GM12878 (cell line): ENCODE data around the gene PRPF6. TPM values are rescaled to one million over a fixed set of nuclear protein-coding genes. Genes with fewer than 3 reads are reported as not detected.

Source experiments
- BCLAF1 ChIP-seq: fragments of 450-650 bp; IDR thresholded peaks from 2 replicates; pipeline ENCODE4 v1.6.1; 2017; ENCODE audit warnings: antibody characterized with exemption, mild to moderate bottlenecking, moderate library complexity
- CEBPZ ChIP-seq: fragments of 150-350 bp; IDR thresholded peaks from 2 replicates; pipeline ENCODE4 v1.6.1; 2016; ENCODE audit warnings: low read depth, low read length
- CHD4 ChIP-seq: fragments of 200-600 bp; sonication (generic); IDR thresholded peaks from 2 replicates; pipeline ENCODE4 v1.6.1; 2016; ENCODE audit warnings: mild to moderate bottlenecking
- ETV6 ChIP-seq, 2 experiments: fragments of 450-650 bp in 1 of 2; IDR thresholded peaks in 1 of 2; conservative IDR thresholded peaks in 1 of 2; 2 replicates each; pipeline ENCODE4 v1.6.1; 2014; ENCODE audit warnings: antibody characterized with exemption in 1 of 2, borderline replicate concordance in 1 of 2, low read depth in 1 of 2, mild to moderate bottlenecking in 1 of 2, moderate library complexity in 1 of 2
- GATAD2B ChIP-seq: fragments of 450-650 bp; conservative IDR thresholded peaks from 2 replicates; pipeline ENCODE4 v1.6.1; 2017; ENCODE audit warnings: low read depth, mild to moderate bottlenecking, moderate library complexity
- HCFC1 ChIP-seq: fragments of 150-350 bp; IDR thresholded peaks from 2 replicates; pipeline ENCODE4 v1.6.1; 2014; ENCODE audit warnings: low read length
- IRF3 ChIP-seq: fragments of 450-650 bp; IDR thresholded peaks from 2 replicates; pipeline ENCODE4 v1.6.1; 2014; ENCODE audit warnings: mild to moderate bottlenecking
- JUNB ChIP-seq: IDR thresholded peaks from 2 replicates; pipeline ENCODE4 v1.6.1; 2016; ENCODE audit warnings: antibody characterized with exemption, mild to moderate bottlenecking
- LARP7 ChIP-seq: fragments of 450-650 bp; IDR thresholded peaks from 2 replicates; pipeline ENCODE4 v1.6.1; 2017; ENCODE audit warnings: mild to moderate bottlenecking
- SMAD5 ChIP-seq: IDR thresholded peaks from 2 replicates; pipeline ENCODE4 v1.6.1; 2016; ENCODE audit warnings: antibody characterized with exemption, low read depth
- SP1 ChIP-seq: IDR thresholded peaks from one replicate; pipeline ENCODE4 v1.6.1; 2011; ENCODE audit warnings: low read depth, low read length
- TAF1 ChIP-seq: IDR thresholded peaks from 2 replicates; pipeline ENCODE4 v1.6.1; 2011; ENCODE audit warnings: mild to moderate bottlenecking, low read depth, low read length, borderline replicate concordance
- ZNF24 ChIP-seq: fragments of 450-650 bp; IDR thresholded peaks from 2 replicates; pipeline ENCODE4 v1.6.1; 2017; ENCODE audit warnings: antibody characterized with exemption, mild to moderate bottlenecking
- polyA plus RNA-seq, 11 experiments: library from polyadenylated mRNA; depleted of rRNA in 4 of 11; unstranded in 6 of 11; stranded (reverse) in 5 of 11; fragments of >200 nt; fragmentation: Nextera tagmentation in 4 of 11; fragmentation: Illumina TruSeq in 1 of 11; extraction: Ambion mirVana in 4 of 11; extraction: Trizol in 1 of 11; gene quantifications; 1 replicate in 1 of 11; 2 replicates in 10 of 11; pipeline versions ENCODE4 v1.2.1 to v1.2.3, GENCODE V29; 2011 to 2016; ENCODE audit warnings: inconsistent platforms in 2 of 11, missing spikeins in 2 of 11, low read depth in 1 of 11
- total RNA-seq, 4 experiments: library from RNA; depleted of rRNA in 3 of 4; stranded (reverse); fragments of >200 nt in 3 of 4; fragmentation: Illumina TruSeq in 1 of 4; extraction: Trizol in 1 of 4; gene quantifications; 2 replicates each; pipeline versions ENCODE4 v1.2.1 to v1.2.3, GENCODE V29; 2013 to 2021
- TF ChIP-seq, protein P1 (sequence below): IDR thresholded peaks from 2 replicates; pipeline ENCODE4 v1.6.1; 2012; ENCODE audit warnings: improper control_type of control experiment, low read depth, low read length; ENCODE audit not compliant: insufficient replicate concordance
- TF ChIP-seq, protein P2 (sequence below): IDR thresholded peaks from 2 replicates; pipeline ENCODE4 v1.6.1; 2012; ENCODE audit warnings: low read length, inconsistent platforms

Gene PRPF6
- total and polyA plus RNA-seq, 10 of the 15 experiments (the other 5 are each of a cell fraction or from before 2014, with no cell fraction given), result 5.0 to 102 (median 71.3) TPM

- TF ChIP-seq, protein P1, sequence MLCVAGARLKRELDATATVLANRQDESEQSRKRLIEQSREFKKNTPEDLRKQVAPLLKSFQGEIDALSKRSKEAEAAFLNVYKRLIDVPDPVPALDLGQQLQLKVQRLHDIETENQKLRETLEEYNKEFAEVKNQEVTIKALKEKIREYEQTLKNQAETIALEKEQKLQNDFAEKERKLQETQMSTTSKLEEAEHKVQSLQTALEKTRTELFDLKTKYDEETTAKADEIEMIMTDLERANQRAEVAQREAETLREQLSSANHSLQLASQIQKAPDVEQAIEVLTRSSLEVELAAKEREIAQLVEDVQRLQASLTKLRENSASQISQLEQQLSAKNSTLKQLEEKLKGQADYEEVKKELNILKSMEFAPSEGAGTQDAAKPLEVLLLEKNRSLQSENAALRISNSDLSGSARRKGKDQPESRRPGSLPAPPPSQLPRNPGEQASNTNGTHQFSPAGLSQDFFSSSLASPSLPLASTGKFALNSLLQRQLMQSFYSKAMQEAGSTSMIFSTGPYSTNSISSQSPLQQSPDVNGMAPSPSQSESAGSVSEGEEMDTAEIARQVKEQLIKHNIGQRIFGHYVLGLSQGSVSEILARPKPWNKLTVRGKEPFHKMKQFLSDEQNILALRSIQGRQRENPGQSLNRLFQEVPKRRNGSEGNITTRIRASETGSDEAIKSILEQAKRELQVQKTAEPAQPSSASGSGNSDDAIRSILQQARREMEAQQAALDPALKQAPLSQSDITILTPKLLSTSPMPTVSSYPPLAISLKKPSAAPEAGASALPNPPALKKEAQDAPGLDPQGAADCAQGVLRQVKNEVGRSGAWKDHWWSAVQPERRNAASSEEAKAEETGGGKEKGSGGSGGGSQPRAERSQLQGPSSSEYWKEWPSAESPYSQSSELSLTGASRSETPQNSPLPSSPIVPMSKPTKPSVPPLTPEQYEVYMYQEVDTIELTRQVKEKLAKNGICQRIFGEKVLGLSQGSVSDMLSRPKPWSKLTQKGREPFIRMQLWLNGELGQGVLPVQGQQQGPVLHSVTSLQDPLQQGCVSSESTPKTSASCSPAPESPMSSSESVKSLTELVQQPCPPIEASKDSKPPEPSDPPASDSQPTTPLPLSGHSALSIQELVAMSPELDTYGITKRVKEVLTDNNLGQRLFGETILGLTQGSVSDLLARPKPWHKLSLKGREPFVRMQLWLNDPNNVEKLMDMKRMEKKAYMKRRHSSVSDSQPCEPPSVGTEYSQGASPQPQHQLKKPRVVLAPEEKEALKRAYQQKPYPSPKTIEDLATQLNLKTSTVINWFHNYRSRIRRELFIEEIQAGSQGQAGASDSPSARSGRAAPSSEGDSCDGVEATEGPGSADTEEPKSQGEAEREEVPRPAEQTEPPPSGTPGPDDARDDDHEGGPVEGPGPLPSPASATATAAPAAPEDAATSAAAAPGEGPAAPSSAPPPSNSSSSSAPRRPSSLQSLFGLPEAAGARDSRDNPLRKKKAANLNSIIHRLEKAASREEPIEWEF, result no peak
- TF ChIP-seq TAF1 (peak; percentile 66; the same call in 1 of the 2 replicates), GATAD2B (peak; percentile 61; the same call in 1 of the 2 replicates), CHD4 (no peak), ZNF24 (no peak), JUNB (no peak), BCLAF1 (no peak), CEBPZ (no peak), IRF3 (no peak), ETV6 (conservative IDR thresholded peaks at IDR 0.05 in 1 of 2, IDR thresholded peaks at IDR 0.05 in 1 of 2; ENCODE audit: borderline replicate concordance in 1 of 2, low read depth in 1 of 2) (0 out of 4 replicates have a peak, but pooled peaks of 1 of the 2 experiments have one; percentile 11), LARP7 (peak; percentile 60; the same call in 1 of the 2 replicates), HCFC1 (no peak), SP1 (no peak), SMAD5 (peak; percentile 41; the same call in 1 of the 2 replicates)
- TF ChIP-seq, protein P2, sequence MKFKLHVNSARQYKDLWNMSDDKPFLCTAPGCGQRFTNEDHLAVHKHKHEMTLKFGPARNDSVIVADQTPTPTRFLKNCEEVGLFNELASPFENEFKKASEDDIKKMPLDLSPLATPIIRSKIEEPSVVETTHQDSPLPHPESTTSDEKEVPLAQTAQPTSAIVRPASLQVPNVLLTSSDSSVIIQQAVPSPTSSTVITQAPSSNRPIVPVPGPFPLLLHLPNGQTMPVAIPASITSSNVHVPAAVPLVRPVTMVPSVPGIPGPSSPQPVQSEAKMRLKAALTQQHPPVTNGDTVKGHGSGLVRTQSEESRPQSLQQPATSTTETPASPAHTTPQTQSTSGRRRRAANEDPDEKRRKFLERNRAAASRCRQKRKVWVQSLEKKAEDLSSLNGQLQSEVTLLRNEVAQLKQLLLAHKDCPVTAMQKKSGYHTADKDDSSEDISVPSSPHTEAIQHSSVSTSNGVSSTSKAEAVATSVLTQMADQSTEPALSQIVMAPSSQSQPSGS, result no peak
Measured at GRCh38 chr20:63979557-63980316, 1.2 kb upstream of the PRPF6 start, which contains the start of gene SAMD10 (continued).
